NB4 (cell line): ENCODE results near the gene HMGB3.

Experiments used
- DNase-seq: peaks from one replicate; pipeline ENCODE4 v3.0.0; 2010; ENCODE audit warnings: low read depth
- H3K4me3 ChIP-seq: one replicate; pipeline ENCODE4 v1.5.1; 2011; ENCODE audit warnings: mild to moderate bottlenecking, low read depth, low read length, moderate library complexity
- MYC ChIP-seq: IDR thresholded peaks from 2 replicates; pipeline ENCODE4 v1.6.1; 2011; ENCODE audit warnings: low read depth, low read length
- POLR2A ChIP-seq: IDR thresholded peaks from 2 replicates; pipeline ENCODE4 v1.6.1; 2011; ENCODE audit warnings: mild to moderate bottlenecking; ENCODE audit not compliant: insufficient read length; ENCODE audit errors: extremely low read depth
- TF ChIP-seq, protein P1 (sequence below): IDR thresholded peaks from one replicate; pipeline ENCODE4 v1.5.1; 2012; ENCODE audit warnings: low read depth, low read length
- TF ChIP-seq, protein P2 (sequence below): IDR thresholded peaks from 2 replicates; pipeline ENCODE4 v1.6.1; 2011; ENCODE audit warnings: low read depth, low read length

Gene HMGB3

DNA sequence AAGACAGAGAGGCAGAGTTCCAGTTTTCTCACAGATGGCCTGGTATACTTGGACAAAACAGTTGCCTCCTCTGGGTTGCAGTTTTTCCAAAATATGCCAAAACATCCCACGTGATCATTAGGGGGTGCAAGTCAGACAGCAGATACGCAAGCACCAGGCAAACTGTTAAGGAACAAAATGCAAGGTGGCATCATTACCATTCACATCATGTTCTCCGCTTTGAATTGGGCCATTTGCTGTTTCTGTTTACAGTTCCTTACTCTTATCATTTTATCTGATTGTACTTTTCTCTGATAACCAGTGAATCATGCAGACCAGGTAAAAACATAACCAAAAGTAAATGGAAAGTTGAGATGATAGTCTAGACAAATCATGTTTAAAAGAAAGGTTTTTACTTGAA, 16.4 kb upstream of the HMGB3 start:
- DNase-seq = no peak
- TF ChIP-seq POLR2A = no peak
- TF ChIP-seq, protein P1, sequence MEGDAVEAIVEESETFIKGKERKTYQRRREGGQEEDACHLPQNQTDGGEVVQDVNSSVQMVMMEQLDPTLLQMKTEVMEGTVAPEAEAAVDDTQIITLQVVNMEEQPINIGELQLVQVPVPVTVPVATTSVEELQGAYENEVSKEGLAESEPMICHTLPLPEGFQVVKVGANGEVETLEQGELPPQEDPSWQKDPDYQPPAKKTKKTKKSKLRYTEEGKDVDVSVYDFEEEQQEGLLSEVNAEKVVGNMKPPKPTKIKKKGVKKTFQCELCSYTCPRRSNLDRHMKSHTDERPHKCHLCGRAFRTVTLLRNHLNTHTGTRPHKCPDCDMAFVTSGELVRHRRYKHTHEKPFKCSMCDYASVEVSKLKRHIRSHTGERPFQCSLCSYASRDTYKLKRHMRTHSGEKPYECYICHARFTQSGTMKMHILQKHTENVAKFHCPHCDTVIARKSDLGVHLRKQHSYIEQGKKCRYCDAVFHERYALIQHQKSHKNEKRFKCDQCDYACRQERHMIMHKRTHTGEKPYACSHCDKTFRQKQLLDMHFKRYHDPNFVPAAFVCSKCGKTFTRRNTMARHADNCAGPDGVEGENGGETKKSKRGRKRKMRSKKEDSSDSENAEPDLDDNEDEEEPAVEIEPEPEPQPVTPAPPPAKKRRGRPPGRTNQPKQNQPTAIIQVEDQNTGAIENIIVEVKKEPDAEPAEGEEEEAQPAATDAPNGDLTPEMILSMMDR = no peak
- TF ChIP-seq, protein P2, sequence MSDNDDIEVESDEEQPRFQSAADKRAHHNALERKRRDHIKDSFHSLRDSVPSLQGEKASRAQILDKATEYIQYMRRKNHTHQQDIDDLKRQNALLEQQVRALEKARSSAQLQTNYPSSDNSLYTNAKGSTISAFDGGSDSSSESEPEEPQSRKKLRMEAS = no peak
- TF ChIP-seq MYC = no peak

DNA sequence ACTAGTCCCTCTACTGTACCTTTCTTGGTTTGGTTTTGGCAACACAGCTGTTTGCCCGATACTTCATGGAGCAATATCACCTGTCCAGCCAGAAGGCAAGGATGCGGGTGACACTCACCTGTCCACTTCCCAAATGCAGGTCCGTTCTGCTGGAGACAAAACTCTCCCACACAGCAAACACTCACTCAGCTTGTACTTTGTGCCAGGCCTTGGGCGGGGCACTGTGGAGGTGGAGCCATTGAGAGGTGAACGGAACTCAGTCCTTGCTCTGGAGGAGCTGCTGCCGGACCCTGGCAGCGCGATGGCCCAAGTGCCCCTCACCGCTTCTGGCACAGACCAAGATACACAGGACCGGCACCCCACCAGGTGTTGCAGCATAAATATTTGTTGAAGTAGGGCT, 15.3 kb upstream of the HMGB3 start:
- DNase-seq = no peak
- TF ChIP-seq, protein P1 = no peak
- TF ChIP-seq, protein P2 = no peak
- TF ChIP-seq MYC = no peak
- TF ChIP-seq POLR2A = no peak
- no peak overlapping the region for H3K4me3 ChIP-seq

More for the DNA sequence above, 16.4 kb upstream of the HMGB3 start:
- no peak overlapping the region for H3K4me3 ChIP-seq

DNA sequence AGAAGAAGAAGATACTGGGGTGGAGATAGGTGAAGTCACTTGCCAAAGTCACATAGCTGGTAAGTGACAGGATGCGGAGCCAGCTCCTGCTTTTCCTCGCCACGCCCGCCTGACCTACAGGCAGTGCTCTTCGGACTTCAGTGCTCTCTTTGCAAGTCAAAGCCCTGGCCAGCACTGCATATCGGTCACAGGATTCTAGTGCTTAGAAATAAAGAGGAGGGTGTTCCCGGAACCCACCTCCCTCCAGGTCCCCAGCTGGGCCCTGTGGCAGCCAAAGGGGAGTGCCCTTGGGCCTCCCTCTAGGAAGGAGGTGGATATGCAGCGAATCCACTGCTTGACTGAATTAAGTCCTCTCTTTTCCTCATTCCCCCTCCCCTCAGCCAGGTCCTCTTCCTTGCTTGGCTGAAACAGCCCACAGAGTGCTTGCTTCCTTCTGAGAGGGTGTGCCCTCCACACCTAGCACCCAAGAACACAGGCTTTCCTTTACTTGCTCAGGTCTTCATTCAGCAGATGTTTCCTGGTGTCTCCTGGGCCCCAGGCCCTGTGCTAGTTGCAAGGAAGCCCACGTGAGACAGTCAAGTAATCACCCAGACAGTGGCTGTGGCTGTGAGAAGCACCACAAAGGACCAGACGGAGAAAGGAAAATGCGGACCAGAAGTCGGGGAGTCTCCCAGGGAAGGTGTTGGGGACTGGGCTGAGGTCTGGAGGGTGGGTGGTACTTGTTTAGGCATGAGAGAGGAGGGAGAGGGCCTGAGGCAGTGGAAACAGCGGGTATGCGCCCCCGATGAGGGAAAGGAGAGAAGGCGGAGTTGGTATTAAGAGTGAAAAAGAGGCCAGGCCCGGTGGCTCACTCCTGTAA, 14.0 kb upstream of the HMGB3 start:
- no peak overlapping the region for H3K4me3 ChIP-seq
- no peak for TF ChIP-seq MYC
- no peak for TF ChIP-seq POLR2A
- TF ChIP-seq, protein P1 = no peak
- TF ChIP-seq, protein P2 = no peak
- no peak for DNase-seq

DNA sequence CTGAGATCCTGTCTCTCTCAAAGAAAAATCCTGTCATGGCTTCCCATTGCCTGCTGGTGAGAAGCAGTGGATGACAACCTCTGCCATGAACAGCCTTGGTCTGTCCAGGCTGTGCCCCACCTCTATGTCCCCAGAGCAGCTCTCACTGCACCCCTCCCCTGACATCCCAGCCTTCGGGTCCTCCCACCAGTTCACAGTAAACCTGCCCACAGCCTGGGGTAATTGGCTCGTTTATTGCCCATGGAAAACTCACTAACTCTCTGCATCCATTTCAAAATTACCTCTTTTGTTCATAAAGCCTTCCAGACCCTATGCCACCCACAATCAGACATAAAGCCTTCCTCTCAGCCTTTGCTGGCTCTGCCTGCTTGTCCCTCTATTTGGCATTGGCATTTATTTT, 10.7 kb upstream of the HMGB3 start:
- TF ChIP-seq MYC (no peak), POLR2A (no peak)
- TF ChIP-seq, protein P2 = no peak
- TF ChIP-seq, protein P1 = no peak
- no peak for DNase-seq
- no peak overlapping the region for H3K4me3 ChIP-seq

DNA sequence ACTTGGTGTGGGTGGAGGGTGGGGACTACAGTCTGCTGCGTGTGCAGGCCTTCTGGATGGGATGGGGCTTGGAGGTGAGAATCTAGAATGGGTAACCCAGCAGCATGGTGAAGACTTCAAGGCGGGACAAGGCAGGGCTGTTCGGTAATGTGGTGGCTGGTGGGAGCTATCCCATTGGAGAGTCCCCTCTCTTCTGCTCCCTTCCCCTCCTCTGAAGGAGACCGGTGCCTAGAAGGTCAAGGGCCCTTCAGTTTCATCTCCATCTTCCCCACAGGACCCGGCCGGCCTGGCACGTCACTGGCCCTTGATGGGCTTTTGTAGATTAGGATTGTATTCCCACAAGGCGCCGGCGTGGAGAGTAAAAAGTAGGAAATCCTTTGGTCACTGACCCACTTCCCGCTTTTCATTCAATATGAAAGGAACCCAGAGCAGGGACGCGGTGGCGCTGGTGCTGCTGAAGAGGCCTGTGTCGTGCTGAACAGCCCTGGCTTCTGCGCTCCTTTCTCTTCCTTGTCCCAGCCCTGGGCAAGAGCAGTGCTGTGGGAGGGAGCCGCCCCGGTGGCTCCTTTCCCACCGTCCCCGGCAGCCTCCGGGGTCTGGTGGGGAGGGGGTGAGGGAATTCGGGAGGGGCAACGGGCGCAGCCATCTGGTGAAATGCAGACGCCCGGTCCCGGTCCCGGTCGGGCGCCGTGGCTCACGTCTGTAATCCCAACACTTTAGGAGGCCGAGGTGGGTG, 7.3 kb upstream of the HMGB3 start:
- H3K4me3 ChIP-seq = no peak overlapping the region
- no peak for TF ChIP-seq POLR2A
- TF ChIP-seq, protein P2 = no peak
- TF ChIP-seq MYC = no peak
- TF ChIP-seq, protein P1 = no peak
- no peak for DNase-seq
